BLaER1 treated with 17β-estradiol and CSF1 and Interleukin-3, amounts not matched to agents 10 nM and 100 nM (cell line): ENCODE results near the gene ADGRD1.

Source experiments
- H3K27ac ChIP-seq, 11 experiments: shearing (Covaris generic); formaldehyde crosslinking; 2 replicates each; pipeline ENCODE4 v1.8.1; 2022
- H3K27me3 ChIP-seq, 11 experiments: shearing (Covaris generic); formaldehyde crosslinking; 2 replicates each; pipeline ENCODE4 v1.8.1; 2022
- H3K36me3 ChIP-seq, 11 experiments: shearing (Covaris generic); formaldehyde crosslinking; 2 replicates each; pipeline ENCODE4 v1.8.1; 2022
- H3K4me1 ChIP-seq, 10 experiments: shearing (Covaris generic); formaldehyde crosslinking; 2 replicates each; pipeline ENCODE4 v1.8.1; 2022
- H3K4me2 ChIP-seq, 11 experiments: shearing (Covaris generic); formaldehyde crosslinking; 2 replicates each; pipeline ENCODE4 v1.8.1; 2022
- H3K4me3 ChIP-seq, 10 experiments: shearing (Covaris generic); formaldehyde crosslinking; 2 replicates each; pipeline ENCODE4 v1.8.1; 2022
- H3K9ac ChIP-seq, 11 experiments: shearing (Covaris generic); formaldehyde crosslinking; 2 replicates each; pipeline ENCODE4 v1.8.1; 2022
- H3K9me3 ChIP-seq, 11 experiments: shearing (Covaris generic); formaldehyde crosslinking; replicated peaks in 1 of 11; 2 replicates each; pipeline ENCODE4 v1.8.1; 2022
- H4K20me1 ChIP-seq, 11 experiments: shearing (Covaris generic); formaldehyde crosslinking; 2 replicates each; pipeline ENCODE4 v1.8.1; 2022
- Cebpa-rat ChIP-seq, 11 experiments: shearing (Covaris generic); IDR thresholded peaks; 2 replicates each; pipeline ENCODE4 v1.8.1; 2022

ADGRD1 gene

GRCh38 chr12:131111446-131111845 is 157.7 kb downstream of the ADGRD1 start:
- H3K36me3 ChIP-seq: peaks cover 0 to 15% (median 0%) of the 10 kb centered on the region in 11 experiments; a peak in 4 of 22 replicates
- no peak overlapping the region; a peak in 1 of 22 replicates for H3K27ac ChIP-seq
- H3K4me3 ChIP-seq: no peak overlapping the region
- H3K4me2 ChIP-seq: peak overlapping the region in 9 of 11 experiments; percentile 45 to 80 (median 59); a peak in 14 of 22 replicates
- H3K9ac ChIP-seq: no peak overlapping the region
- peaks cover 21 to 64% (median 57%) of the 10 kb centered on the region in 10 experiments for H3K4me1 ChIP-seq
- H4K20me1 ChIP-seq: peaks cover 0 to 4% (median 0%) of the 10 kb centered on the region in 11 experiments; a peak in 1 of 22 replicates
- peaks cover 0 to 10% (median 4%) of the 10 kb centered on the region in 11 experiments; a peak in 7 of 22 replicates for H3K9me3 ChIP-seq
- peaks cover 0 to 12% (median 0%) of the 10 kb centered on the region in 11 experiments; a peak in 5 of 22 replicates for H3K27me3 ChIP-seq
- TF ChIP-seq Cebpa-rat (IDR thresholded peaks at IDR 0.05): peak in 3 of 11 experiments; percentile 14 to 84 (median 79); a peak in 4 of 22 replicates

- H3K9ac ChIP-seq: peak overlapping the region in 2 of 11 experiments; percentile 6 to 19; a peak in 3 of 22 replicates
- no peak for TF ChIP-seq Cebpa-rat (IDR thresholded peaks at IDR 0.05)
- H3K27me3 ChIP-seq: peaks cover 0 to 6% (median 0%) of the 10 kb centered on the region in 11 experiments; a peak in 2 of 22 replicates
- peaks cover 0 to 15% (median 0%) of the 10 kb centered on the region in 11 experiments; a peak in 4 of 22 replicates for H3K36me3 ChIP-seq
- peaks cover 0 to 4% (median 0%) of the 10 kb centered on the region in 11 experiments; a peak in 1 of 22 replicates for H4K20me1 ChIP-seq
- H3K27ac ChIP-seq: 0 out of 22 replicates have a peak overlapping the region, but pooled peaks of 1 of the 11 experiments have one; percentile 3
- peaks cover 0 to 10% (median 4%) of the 10 kb centered on the region in 11 experiments; a peak in 7 of 22 replicates for H3K9me3 ChIP-seq
- H3K4me3 ChIP-seq: no peak overlapping the region
- peaks cover 21 to 63% (median 57%) of the 10 kb centered on the region in 10 experiments for H3K4me1 ChIP-seq
- peak overlapping the region; percentile 3 to 80 (median 58) for H3K4me2 ChIP-seq
Measured at GRCh38 chr12:131112021-131112420, 158.3 kb downstream of the ADGRD1 start.

- H3K4me1 ChIP-seq: peaks cover 21 to 63% (median 58%) of the 10 kb centered on the region in 10 experiments
- 0 out of 22 replicates have a peak overlapping the region, but pooled peaks of 1 of the 11 experiments have one; percentile 3 for H3K27ac ChIP-seq
- peak overlapping the region in 2 of 11 experiments; percentile 6 to 16; a peak in 3 of 22 replicates for H3K9ac ChIP-seq
- peaks cover 0 to 5% (median 0%) of the 10 kb centered on the region in 11 experiments; a peak in 1 of 22 replicates for H3K27me3 ChIP-seq
- H3K4me3 ChIP-seq: no peak overlapping the region
- peaks cover 0 to 9% (median 4%) of the 10 kb centered on the region in 11 experiments; a peak in 7 of 22 replicates for H3K9me3 ChIP-seq
- H3K36me3 ChIP-seq: peaks cover 0 to 14% (median 0%) of the 10 kb centered on the region in 11 experiments; a peak in 4 of 22 replicates
- peaks cover 0 to 4% (median 0%) of the 10 kb centered on the region in 11 experiments; a peak in 1 of 22 replicates for H4K20me1 ChIP-seq
- TF ChIP-seq Cebpa-rat (IDR thresholded peaks at IDR 0.05): no peak
- peak overlapping the region; percentile 3 to 80 (median 58) for H3K4me2 ChIP-seq
Measured at GRCh38 chr12:131112700-131113290, 159.1 kb downstream of the ADGRD1 start.

GRCh38 chr12:131113568-131114270 is 160.0 kb downstream of the ADGRD1 start:
- Histone ChIP-seq H3K36me3 (peaks cover 0 to 10% (median 0%) of the 10 kb centered on the region in 11 experiments; a peak in 1 of 22 replicates), H3K4me3 (no peak overlapping the region), H3K27me3 (peaks cover 0 to 5% (median 0%) of the 10 kb centered on the region in 11 experiments; a peak in 1 of 22 replicates), H3K27ac (no peak overlapping the region), H3K4me2 (peak overlapping the region; percentile 3 to 80 (median 58); a peak in 19 of 22 replicates), H3K4me1 (peaks cover 21 to 63% (median 58%) of the 10 kb centered on the region in 10 experiments), H3K9ac (peak overlapping the region in 2 of 11 experiments; percentile 0 to 30; a peak in 3 of 22 replicates), H4K20me1 (peaks cover 0 to 4% (median 0%) of the 10 kb centered on the region in 11 experiments; a peak in 1 of 22 replicates), H3K9me3 (no peaks in the 10 kb centered on the region)
- no peak for TF ChIP-seq Cebpa-rat (IDR thresholded peaks at IDR 0.05)

- Histone ChIP-seq H3K4me3 (no peak overlapping the region), H4K20me1 (peaks cover 0 to 4% (median 0%) of the 10 kb centered on the region in 11 experiments; a peak in 1 of 22 replicates), H3K9me3 (no peaks in the 10 kb centered on the region), H3K36me3 (peaks cover 0 to 11% (median 0%) of the 10 kb centered on the region in 11 experiments; a peak in 1 of 22 replicates), H3K4me1 (peaks cover 21 to 63% (median 58%) of the 10 kb centered on the region in 10 experiments), H3K4me2 (peak overlapping the region in 9 of 11 experiments; percentile 45 to 80 (median 59); a peak in 18 of 22 replicates), H3K27me3 (peaks cover 0 to 5% (median 0%) of the 10 kb centered on the region in 11 experiments; a peak in 1 of 22 replicates), H3K9ac (peak overlapping the region in 2 of 11 experiments; percentile 0 to 25; a peak in 1 of 22 replicates), H3K27ac (no peak overlapping the region)
- TF ChIP-seq Cebpa-rat (IDR thresholded peaks at IDR 0.05): no peak
Measured at GRCh38 chr12:131114271-131114670, 160.6 kb downstream of the ADGRD1 start.

GRCh38 chr12:131114942-131115584 is 161.4 kb downstream of the ADGRD1 start:
- Histone ChIP-seq H3K27ac (no peak overlapping the region), H3K9ac (peak overlapping the region in 3 of 11 experiments; percentile 0 to 25 (median 1); a peak in 1 of 22 replicates), H3K36me3 (peaks cover 0 to 11% (median 0%) of the 10 kb centered on the region in 11 experiments; a peak in 1 of 22 replicates), H3K4me2 (peak overlapping the region in 10 of 11 experiments; percentile 13 to 80 (median 58); a peak in 18 of 22 replicates), H4K20me1 (peaks cover 0 to 4% (median 0%) of the 10 kb centered on the region in 11 experiments; a peak in 1 of 22 replicates), H3K9me3 (no peaks in the 10 kb centered on the region), H3K27me3 (peaks cover 0 to 5% (median 0%) of the 10 kb centered on the region in 11 experiments; a peak in 1 of 22 replicates), H3K4me3 (no peak overlapping the region), H3K4me1 (peaks cover 21 to 63% (median 58%) of the 10 kb centered on the region in 10 experiments)
- TF ChIP-seq Cebpa-rat (IDR thresholded peaks at IDR 0.05): peak in 10 of 11 experiments; percentile 23 to 95 (median 78); a peak in 16 of 22 replicates

GRCh38 chr12:131115766-131116467 is 162.2 kb downstream of the ADGRD1 start:
- no peak overlapping the region for H3K9ac ChIP-seq
- no peak for TF ChIP-seq Cebpa-rat (IDR thresholded peaks at IDR 0.05)
- H3K36me3 ChIP-seq: peaks cover 0 to 15% (median 0%) of the 10 kb centered on the region in 11 experiments; a peak in 2 of 22 replicates
- peaks cover 21 to 62% (median 57%) of the 10 kb centered on the region in 10 experiments for H3K4me1 ChIP-seq
- no peaks in the 10 kb centered on the region for H3K9me3 ChIP-seq
- H3K4me3 ChIP-seq: no peak overlapping the region
- peaks cover 0 to 5% (median 0%) of the 10 kb centered on the region in 11 experiments; a peak in 1 of 22 replicates for H3K27me3 ChIP-seq
- H4K20me1 ChIP-seq: peaks cover 0 to 4% (median 0%) of the 10 kb centered on the region in 11 experiments; a peak in 1 of 22 replicates
- H3K27ac ChIP-seq: no peak overlapping the region
- H3K4me2 ChIP-seq: peak overlapping the region in 8 of 11 experiments; percentile 1 to 80 (median 44); a peak in 6 of 22 replicates
